Stromal cell of bone marrow (primary cell): ENCODE results near the gene CYP26C1.
"Not testable (repeated sequence)": the region's sequence is repeated elsewhere in the genome, so short reads cannot be mapped to it uniquely, and the experiment has no call there.

Experiments
- DNase-seq: peaks from one replicate; pipeline ENCODE4 v3.0.0-alpha.2; 2012; ENCODE audit warnings: low read depth

CYP26C1 gene

DNA sequence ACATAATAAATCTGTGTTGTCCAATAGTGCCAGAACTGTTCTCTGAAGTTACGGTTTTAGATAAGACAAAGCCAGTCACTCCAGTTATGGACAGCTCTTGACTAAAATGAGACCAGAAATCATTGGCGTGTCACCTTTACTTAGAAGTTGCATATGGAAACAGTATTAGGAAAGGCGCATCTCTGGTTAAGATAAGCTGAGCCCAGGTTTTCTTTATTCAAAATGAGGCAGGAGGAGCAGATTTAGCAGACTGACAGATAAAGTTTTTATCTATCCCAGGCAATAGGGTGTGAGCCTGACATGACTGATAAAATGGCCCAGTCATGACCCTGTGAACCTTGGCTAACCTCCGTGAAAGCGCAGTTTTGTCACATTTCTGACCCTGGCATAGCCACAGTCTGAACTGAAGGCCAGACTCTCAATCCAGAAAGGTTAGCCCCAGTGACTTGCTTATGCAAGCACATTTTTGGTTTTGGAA lies 17.3 kb downstream of the CYP26C1 start:
- no peak for DNase-seq

- DNase-seq = no peak
These were observed 19.2 kb downstream of the CYP26C1 start for GRCh38 chr10:93079663-93080349.

GRCh38 chr10:93080350-93081046 lies 19.9 kb downstream of the CYP26C1 start:
- no peak for DNase-seq

GRCh38 chr10:93081318-93081717 lies 20.7 kb downstream of the CYP26C1 start:
- DNase-seq = no peak

DNA sequence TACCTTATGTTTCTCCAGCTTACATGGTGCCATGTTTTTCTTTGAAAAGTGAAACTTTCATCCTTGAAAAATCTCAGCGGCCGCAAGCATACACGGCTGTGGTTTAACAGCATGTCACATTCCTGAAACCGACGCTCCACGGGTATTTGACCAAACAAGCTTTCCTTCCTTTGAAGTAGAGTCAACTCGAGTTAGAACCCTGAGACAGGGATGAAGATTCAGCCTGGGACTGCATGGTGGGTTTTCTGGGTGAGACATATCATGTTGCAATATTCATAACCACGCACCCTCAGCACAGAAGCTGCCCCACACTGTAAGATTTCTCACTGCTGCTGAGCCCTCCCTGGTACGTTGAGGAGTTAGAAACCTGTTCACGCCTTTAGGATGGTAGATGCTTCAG lies 21.2 kb downstream of the CYP26C1 start:
- DNase-seq = no peak

- no peak for DNase-seq
These were observed 23.3 kb downstream of the CYP26C1 start for GRCh38 chr10:93083743-93084539.

- DNase-seq = no peak
These were observed 24.8 kb downstream of the CYP26C1 start for GRCh38 chr10:93085272-93085859.

DNA sequence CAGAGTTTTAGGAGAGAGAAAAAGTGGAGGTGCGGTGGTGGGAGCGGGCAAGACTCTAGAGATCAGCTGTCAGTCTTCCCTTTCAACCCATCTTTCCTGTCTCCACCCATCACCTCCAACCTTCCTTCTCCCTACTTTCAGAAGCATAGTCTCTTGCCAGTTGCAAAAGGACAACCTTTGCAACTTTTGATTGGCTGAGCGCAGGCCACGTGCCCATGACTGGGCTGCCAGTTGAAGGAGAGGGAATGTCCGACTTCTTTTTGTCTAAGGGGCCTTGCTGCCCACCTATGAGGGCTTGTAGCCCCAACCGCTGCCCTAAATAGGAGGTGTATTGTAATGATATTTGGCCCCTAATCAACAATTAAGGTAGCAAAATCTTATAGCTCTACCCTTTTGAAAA lies 25.7 kb downstream of the CYP26C1 start:
- DNase-seq = no peak

- DNase-seq = no peak
These were observed 27.2 kb downstream of the CYP26C1 start for GRCh38 chr10:93087846-93088245.

GRCh38 chr10:93088466-93088865 lies 27.9 kb downstream of the CYP26C1 start:
- no peak for DNase-seq

GRCh38 chr10:93090619-93091018 lies 30.0 kb downstream of the CYP26C1 start:
- no peak for DNase-seq

DNA sequence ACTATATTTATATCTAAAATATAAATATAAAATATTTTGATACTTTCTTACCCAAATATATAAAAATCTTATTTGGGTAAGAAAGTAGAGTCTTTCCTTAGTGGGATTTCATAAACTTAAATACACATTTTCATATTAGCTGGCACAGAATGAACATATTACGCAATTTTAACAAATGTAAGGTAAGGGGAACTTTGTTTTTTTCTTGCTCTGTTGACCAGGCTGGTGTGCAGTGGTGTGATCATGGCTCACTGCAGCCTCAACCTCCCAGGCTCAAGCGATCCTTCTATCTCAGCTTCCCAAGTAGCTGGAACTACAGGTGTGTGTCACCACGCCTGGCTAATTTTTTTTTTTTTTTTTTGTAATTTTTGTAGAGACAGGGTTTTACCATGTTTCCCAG lies 31.4 kb downstream of the CYP26C1 start:
- no peak for DNase-seq

GRCh38 chr10:93095225-93095624 lies 34.6 kb downstream of the CYP26C1 start:
- DNase-seq = no peak

- no peak for DNase-seq
These were observed 36.3 kb downstream of the CYP26C1 start for GRCh38 chr10:93096901-93097300.

GRCh38 chr10:93097386-93097785 lies 36.8 kb downstream of the CYP26C1 start:
- no peak for DNase-seq

DNA sequence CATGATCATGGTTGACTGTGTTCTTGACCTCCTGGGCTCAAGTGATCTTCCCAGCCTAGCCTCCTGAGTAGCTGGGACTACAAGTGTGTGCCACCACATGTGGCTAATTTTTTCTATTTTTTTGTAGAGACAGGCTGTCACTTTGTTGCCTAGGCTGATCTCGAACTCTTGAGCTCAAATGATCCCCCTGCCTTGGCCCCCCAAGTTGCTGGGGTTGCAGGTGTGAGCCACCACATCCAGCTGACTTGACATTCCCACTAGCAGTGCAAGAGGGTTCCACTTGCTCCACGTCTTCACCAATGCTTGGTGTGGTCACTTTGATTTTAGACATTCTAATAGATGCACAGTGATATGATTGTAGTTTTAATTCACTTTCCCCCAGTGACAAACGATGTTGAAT lies 38.2 kb downstream of the CYP26C1 start:
- DNase-seq = no peak

DNA sequence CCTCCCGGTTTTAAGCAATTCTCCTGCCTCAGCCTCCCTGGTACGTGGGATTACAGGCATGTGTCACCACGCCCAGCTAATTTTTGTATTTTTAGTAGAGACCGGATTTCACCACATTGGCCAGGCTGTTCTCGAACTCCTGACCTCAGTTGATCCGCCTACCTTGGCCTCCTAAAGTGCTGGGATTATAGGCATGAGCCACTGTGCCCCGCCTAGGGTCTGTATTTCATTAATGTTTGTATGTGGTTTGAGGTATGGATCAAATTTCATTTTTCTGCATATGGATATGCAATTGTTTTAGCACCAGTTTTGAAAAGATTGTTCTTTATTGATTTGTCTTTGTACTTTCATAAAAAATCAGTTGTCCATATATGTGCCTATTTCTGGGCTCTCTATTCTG lies 39.1 kb downstream of the CYP26C1 start:
- no peak for DNase-seq

DNA sequence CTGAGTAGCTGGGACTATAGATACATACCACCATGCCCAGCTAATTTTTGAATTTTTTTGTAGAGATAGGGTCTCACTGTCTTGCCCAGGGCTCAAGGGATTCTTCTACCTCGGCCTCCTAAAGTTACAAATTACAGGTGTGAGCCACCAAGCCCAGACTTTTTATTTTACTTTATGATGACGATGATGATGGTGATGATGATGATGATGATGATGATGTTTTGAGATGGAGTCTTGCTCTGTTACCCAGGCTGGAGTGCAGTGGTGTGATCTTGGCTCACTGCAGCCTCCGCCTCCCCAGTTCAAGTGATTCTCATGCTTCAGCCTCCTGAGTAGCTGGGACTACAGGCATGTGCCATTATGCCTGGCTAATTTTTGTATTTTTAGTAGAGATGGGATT lies 40.5 kb downstream of the CYP26C1 start:
- not testable (repeated sequence) for DNase-seq

- no peak for DNase-seq
These were observed 43.4 kb downstream of the CYP26C1 start for GRCh38 chr10:93103953-93104352.

- DNase-seq = no peak
These were observed 46.1 kb downstream of the CYP26C1 start for GRCh38 chr10:93106631-93107072.

DNA sequence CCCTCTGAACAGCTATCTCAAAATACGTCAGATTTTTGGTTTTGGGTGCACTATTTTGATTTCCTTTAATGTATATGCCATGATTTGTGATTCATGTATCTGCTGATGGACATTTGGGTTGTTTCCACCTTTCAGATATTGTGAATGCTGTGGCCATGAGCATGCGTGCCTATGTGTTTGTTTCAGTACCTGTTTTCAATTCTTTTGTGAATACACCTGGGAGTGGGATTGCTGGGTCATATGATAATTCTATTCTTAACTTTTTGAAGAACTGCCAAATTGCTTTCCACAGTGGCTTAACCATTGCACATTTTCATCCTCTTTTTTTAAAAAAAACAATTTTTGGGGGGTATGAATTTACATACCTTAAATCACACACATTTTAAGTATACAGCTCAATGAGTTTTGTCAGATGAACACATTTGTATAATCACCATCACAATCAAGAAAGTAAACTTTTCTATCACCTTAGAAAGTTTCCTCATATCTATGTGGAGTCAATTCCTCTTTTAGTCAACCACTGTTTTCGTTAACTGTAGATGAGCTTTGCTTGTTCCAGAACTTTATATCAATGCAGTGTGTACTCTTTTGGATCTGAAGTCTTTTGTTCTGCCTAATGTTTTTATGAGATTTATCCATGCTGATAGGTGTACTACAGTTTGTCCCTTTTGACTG lies 50.0 kb downstream of the CYP26C1 start:
- no peak for DNase-seq

DNA sequence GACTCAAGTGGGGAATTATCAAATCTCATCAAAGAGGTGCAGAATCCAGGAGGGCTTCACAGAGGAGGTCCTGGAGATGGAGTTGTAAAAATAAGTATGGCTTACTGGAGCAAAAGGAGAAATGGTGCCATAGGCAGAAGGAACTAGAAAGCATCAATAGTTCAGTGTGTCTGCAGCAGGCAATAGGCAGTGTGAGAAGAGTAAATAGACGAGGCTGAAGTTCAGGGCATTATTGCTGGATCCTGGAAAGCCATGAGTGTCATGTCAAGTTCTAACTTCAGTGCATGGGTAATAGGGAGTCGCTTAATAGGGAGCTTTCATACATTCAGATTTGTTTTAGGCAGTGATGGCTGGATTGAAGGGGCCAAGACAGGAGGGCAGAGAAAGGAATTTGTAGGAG lies 52.4 kb downstream of the CYP26C1 start:
- DNase-seq = no peak
